ENCODE measurements around the gene NPHS1. TPM values are rescaled to one million over a fixed set of nuclear protein-coding genes. Genes with fewer than 3 reads are reported as not detected.

NPHS1 gene
- total RNA-seq, 1 donor from 2014 or later: not detected

GRCh38 chr19:35781650-35782049 lies 70.7 kb downstream of the NPHS1 start:
- no peak for ATAC-seq
- Histone ChIP-seq H3K9me3 (no peaks in the 10 kb centered on the region), H3K4me1 (no peaks in the 10 kb centered on the region), H3K4me3 (no peak overlapping the region), H3K36me3 (no peaks in the 10 kb centered on the region), H3K27ac (no peak overlapping the region), H3K27me3 (no peaks in the 10 kb centered on the region)
- DNase-seq: no peak
- intact Hi-C loops (cut with DNase I): no loop called here
- TF ChIP-seq, protein P1, sequence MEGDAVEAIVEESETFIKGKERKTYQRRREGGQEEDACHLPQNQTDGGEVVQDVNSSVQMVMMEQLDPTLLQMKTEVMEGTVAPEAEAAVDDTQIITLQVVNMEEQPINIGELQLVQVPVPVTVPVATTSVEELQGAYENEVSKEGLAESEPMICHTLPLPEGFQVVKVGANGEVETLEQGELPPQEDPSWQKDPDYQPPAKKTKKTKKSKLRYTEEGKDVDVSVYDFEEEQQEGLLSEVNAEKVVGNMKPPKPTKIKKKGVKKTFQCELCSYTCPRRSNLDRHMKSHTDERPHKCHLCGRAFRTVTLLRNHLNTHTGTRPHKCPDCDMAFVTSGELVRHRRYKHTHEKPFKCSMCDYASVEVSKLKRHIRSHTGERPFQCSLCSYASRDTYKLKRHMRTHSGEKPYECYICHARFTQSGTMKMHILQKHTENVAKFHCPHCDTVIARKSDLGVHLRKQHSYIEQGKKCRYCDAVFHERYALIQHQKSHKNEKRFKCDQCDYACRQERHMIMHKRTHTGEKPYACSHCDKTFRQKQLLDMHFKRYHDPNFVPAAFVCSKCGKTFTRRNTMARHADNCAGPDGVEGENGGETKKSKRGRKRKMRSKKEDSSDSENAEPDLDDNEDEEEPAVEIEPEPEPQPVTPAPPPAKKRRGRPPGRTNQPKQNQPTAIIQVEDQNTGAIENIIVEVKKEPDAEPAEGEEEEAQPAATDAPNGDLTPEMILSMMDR (IDR thresholded peaks at IDR 0.05): no peak

DNA sequence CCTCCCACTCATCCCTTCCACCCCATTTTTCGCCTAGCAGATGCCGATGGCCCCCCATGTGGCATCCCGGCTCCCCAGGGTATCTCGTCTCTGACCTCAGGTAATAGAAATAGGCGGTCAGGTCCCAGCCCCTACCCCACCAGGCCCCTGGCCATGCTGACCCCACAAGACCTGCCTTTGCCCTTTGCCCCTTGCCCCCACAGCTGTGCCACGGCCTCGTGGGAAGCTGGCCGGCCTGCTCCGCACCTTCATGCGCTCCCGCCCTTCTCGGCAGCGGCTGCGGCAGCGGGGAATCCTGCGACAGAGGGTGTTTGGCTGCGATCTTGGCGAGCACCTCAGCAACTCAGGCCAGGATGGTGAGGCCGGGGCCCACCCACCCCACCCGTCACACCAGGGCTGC lies 71.6 kb downstream of the NPHS1 start:
- H3K27ac ChIP-seq: no peak overlapping the region
- no peak for DNase-seq
- intact Hi-C loops (cut with DNase I): no loop called here
- no peaks in the 10 kb centered on the region for H3K9me3 ChIP-seq
- TF ChIP-seq, protein P1 (IDR thresholded peaks at IDR 0.05): no peak
- H3K4me3 ChIP-seq: no peak overlapping the region
- ATAC-seq: no peak
- H3K4me1 ChIP-seq: no peaks in the 10 kb centered on the region
- H3K36me3 ChIP-seq: no peaks in the 10 kb centered on the region
- no peaks in the 10 kb centered on the region for H3K27me3 ChIP-seq

- H3K36me3 ChIP-seq: no peaks in the 10 kb centered on the region
- no peak overlapping the region for H3K4me3 ChIP-seq
- no peak overlapping the region for H3K27ac ChIP-seq
- H3K4me1 ChIP-seq: no peaks in the 10 kb centered on the region
- H3K9me3 ChIP-seq: no peaks in the 10 kb centered on the region
- H3K27me3 ChIP-seq: no peaks in the 10 kb centered on the region
- TF ChIP-seq, protein P1 (IDR thresholded peaks at IDR 0.05): no peak
- intact Hi-C loops (cut with DNase I): no loop called here
- ATAC-seq (no peak), DNase-seq (no peak)
Observed at GRCh38 chr19:35780058-35780457, 72.2 kb downstream of the NPHS1 start.

GRCh38 chr19:35779033-35779432 lies 73.3 kb downstream of the NPHS1 start:
- no peaks in the 10 kb centered on the region for H3K9me3 ChIP-seq
- no peaks in the 10 kb centered on the region for H3K27me3 ChIP-seq
- DNase-seq (no peak), ATAC-seq (no peak)
- no peaks in the 10 kb centered on the region for H3K36me3 ChIP-seq
- intact Hi-C loops (cut with DNase I): no loop called here
- TF ChIP-seq, protein P1 (IDR thresholded peaks at IDR 0.05): no peak
- no peak overlapping the region for H3K4me3 ChIP-seq
- H3K27ac ChIP-seq: no peak overlapping the region
- peaks cover 4% of the 10 kb centered on the region for H3K4me1 ChIP-seq

DNA sequence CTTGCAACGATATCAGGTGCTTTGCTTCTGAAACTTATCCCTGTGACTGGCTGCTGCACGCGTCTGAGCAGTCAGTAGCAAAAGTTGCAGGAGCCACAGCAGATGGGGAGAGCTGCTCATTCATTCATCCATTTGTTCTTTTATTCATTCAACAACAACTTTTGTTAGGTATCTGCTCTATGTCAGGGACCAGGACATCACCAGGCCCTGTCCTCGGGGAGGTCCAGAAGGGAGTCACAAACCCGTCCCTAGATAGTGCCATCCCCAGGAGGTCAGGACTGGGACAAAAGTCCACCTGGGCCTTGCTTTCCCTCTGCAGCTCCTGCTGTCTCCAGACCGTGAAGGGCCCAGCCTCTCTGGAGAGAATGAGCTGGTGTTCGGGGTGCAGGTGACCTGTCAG lies 74.3 kb downstream of the NPHS1 start:
- TF ChIP-seq, protein P1 (IDR thresholded peaks at IDR 0.05): no peak
- H3K4me3 ChIP-seq: no peak overlapping the region
- H3K4me1 ChIP-seq: peaks cover 4% of the 10 kb centered on the region
- no peak overlapping the region for H3K27ac ChIP-seq
- no peaks in the 10 kb centered on the region for H3K36me3 ChIP-seq
- H3K27me3 ChIP-seq: no peaks in the 10 kb centered on the region
- H3K9me3 ChIP-seq: no peaks in the 10 kb centered on the region
- DNase-seq (no peak), ATAC-seq (no peak)
- intact Hi-C loops (cut with DNase I): no loop called here
